Measurements from ENCODE around the gene HAO1. TPM values are rescaled to one million over a fixed set of nuclear protein-coding genes. Genes with fewer than 3 reads are reported as not detected.

The HAO1 gene
- polyA plus RNA-seq, 1 donor (not counting 4 experiments of a cell fraction or from before 2014, with no cell fraction given), result not detected

DNA sequence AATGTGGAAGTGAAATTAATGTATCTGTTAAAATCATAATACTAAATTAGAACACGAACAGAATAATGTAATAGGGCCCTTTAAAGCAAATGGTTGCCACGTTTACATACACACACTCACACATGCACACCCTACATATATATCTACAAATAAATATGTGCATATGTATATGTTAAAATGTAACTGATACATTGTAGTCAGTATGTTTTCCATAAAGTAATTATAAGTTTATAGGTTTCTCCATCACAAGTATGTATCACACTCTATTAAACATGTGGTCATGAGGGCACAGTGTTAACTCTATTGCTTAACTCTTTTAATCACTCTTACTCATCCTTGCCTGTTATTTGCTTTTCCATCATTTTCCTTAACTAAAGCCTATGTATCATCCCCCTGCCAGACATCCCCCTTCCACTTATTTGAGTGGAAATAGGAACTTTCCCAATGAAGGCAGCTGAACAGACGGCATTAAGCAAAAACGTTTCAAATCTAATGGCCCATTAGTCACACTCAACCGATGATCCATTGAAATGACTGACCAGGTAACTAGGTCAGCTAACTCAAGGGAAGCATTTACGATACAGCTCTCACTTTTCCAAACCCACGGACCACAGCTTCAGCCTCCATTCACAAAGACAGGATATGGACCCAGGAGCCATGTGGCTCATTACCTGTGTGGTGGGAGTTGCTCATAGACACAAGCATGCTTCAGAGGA is 89.3 kb downstream of the HAO1 start:
- Histone ChIP-seq H3K9me1 (ENCODE audit: control insufficient read depth, extremely low read depth, insufficient read depth, low read length) (no peaks in the 10 kb centered on the region), H3K27me3 (ENCODE audit: control insufficient read depth, extremely low read depth, insufficient read depth, low read length) (no peaks in the 10 kb centered on the region), H3K4me2 (ENCODE audit: control insufficient read depth, extremely low read depth, insufficient read depth, low read depth, low read length) (no peak overlapping the region), H3K4me1 (ENCODE audit: control insufficient read depth, extremely low read depth, insufficient read depth, low read length) (peaks cover 17% of the 10 kb centered on the region), H4K20me1 (ENCODE audit: control insufficient read depth, extremely low read depth, insufficient read depth, low read length) (no peaks in the 10 kb centered on the region), H2AFZ (ENCODE audit: control insufficient read depth, low read length) (no peak overlapping the region), H3K4me3 (ENCODE audit: control insufficient read depth in 2 of 3, extremely low read depth in 1 of 3, insufficient read depth in 2 of 3, low read depth in 1 of 3, low read length in 3 of 3) (no peak overlapping the region), H3K79me2 (ENCODE audit: control insufficient read depth, insufficient read depth, low read length) (no peaks in the 10 kb centered on the region), H3K9ac (ENCODE audit: control insufficient read depth, extremely low read depth, insufficient read depth, low read length) (no peak overlapping the region), H3K27ac (ENCODE audit: control insufficient read depth, insufficient read depth, low read length) (no peak overlapping the region), H3K36me3 (ENCODE audit: control insufficient read depth in 2 of 2, extremely low read depth in 1 of 2, insufficient read depth in 2 of 2, low read length in 2 of 2) (no peaks in the 10 kb centered on the region), H3K9me3 (ENCODE audit: control insufficient read depth, low read depth, low read length) (no peaks in the 10 kb centered on the region)
- TF ChIP-seq EZH2 (IDR thresholded peaks at IDR 0.05; ENCODE audit: low read length), result no peak
- TF ChIP-seq, protein P1, sequence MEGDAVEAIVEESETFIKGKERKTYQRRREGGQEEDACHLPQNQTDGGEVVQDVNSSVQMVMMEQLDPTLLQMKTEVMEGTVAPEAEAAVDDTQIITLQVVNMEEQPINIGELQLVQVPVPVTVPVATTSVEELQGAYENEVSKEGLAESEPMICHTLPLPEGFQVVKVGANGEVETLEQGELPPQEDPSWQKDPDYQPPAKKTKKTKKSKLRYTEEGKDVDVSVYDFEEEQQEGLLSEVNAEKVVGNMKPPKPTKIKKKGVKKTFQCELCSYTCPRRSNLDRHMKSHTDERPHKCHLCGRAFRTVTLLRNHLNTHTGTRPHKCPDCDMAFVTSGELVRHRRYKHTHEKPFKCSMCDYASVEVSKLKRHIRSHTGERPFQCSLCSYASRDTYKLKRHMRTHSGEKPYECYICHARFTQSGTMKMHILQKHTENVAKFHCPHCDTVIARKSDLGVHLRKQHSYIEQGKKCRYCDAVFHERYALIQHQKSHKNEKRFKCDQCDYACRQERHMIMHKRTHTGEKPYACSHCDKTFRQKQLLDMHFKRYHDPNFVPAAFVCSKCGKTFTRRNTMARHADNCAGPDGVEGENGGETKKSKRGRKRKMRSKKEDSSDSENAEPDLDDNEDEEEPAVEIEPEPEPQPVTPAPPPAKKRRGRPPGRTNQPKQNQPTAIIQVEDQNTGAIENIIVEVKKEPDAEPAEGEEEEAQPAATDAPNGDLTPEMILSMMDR (optimal IDR thresholded peaks at IDR 0.05 in 1 of 3, IDR thresholded peaks at IDR 0.05 in 1 of 3, conservative IDR thresholded peaks at IDR 0.05 in 1 of 3; ENCODE audit: extremely low read depth in 1 of 3, insufficient read depth in 2 of 3, low read length in 3 of 3), result no peak
- DNase-seq (ENCODE audit: low read depth, low spot score), result no peak
- dilution Hi-C loops (cut with MboI; ENCODE audit: extremely low pct_ligation_motif_present, low sequenced_read_pairs), result no loop called here
- FAIRE-seq, result peak; percentile 57

DNA sequence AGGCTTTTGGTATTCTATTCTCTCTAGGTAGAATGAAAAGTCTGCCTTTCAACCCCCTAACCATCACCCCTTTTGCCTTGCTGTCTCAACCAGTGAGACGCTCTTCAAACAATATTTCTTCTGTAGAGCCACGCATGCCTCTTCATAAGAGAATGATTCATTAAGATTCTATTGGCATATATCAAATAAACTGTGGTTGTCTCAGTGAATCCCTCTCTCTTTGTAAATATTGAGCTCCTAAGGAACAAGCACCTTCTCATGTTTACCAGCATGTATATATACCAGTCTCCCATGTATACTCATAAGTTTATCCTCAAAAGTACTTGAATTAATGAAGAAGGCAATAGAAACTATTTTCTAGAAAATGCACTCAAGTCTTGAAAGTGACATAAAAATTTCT is 90.6 kb downstream of the HAO1 start:
- Histone ChIP-seq H4K20me1 (ENCODE audit: control insufficient read depth, extremely low read depth, insufficient read depth, low read length) (no peaks in the 10 kb centered on the region), H3K79me2 (ENCODE audit: control insufficient read depth, insufficient read depth, low read length) (no peaks in the 10 kb centered on the region), H3K4me3 (ENCODE audit: control insufficient read depth in 2 of 3, extremely low read depth in 1 of 3, insufficient read depth in 2 of 3, low read depth in 1 of 3, low read length in 3 of 3) (no peak overlapping the region), H3K9ac (ENCODE audit: control insufficient read depth, extremely low read depth, insufficient read depth, low read length) (no peak overlapping the region), H3K4me2 (ENCODE audit: control insufficient read depth, extremely low read depth, insufficient read depth, low read depth, low read length) (no peak overlapping the region), H3K36me3 (ENCODE audit: control insufficient read depth in 2 of 2, extremely low read depth in 1 of 2, insufficient read depth in 2 of 2, low read length in 2 of 2) (no peaks in the 10 kb centered on the region), H3K9me3 (ENCODE audit: control insufficient read depth, low read depth, low read length) (no peaks in the 10 kb centered on the region), H3K4me1 (ENCODE audit: control insufficient read depth, extremely low read depth, insufficient read depth, low read length) (peaks cover 10% of the 10 kb centered on the region), H3K27ac (ENCODE audit: control insufficient read depth, insufficient read depth, low read length) (no peak overlapping the region), H3K9me1 (ENCODE audit: control insufficient read depth, extremely low read depth, insufficient read depth, low read length) (no peaks in the 10 kb centered on the region), H3K27me3 (ENCODE audit: control insufficient read depth, extremely low read depth, insufficient read depth, low read length) (no peaks in the 10 kb centered on the region), H2AFZ (ENCODE audit: control insufficient read depth, low read length) (no peak overlapping the region)
- DNase-seq (ENCODE audit: low read depth, low spot score), result no peak
- dilution Hi-C loops (cut with MboI; ENCODE audit: extremely low pct_ligation_motif_present, low sequenced_read_pairs), result no loop called here
- no peak for TF ChIP-seq EZH2 (IDR thresholded peaks at IDR 0.05; ENCODE audit: low read length)
- TF ChIP-seq, protein P1 (optimal IDR thresholded peaks at IDR 0.05 in 1 of 3, IDR thresholded peaks at IDR 0.05 in 1 of 3, conservative IDR thresholded peaks at IDR 0.05 in 1 of 3; ENCODE audit: extremely low read depth in 1 of 3, insufficient read depth in 2 of 3, low read length in 3 of 3), result no peak
- FAIRE-seq, result no peak
